ENCODE results near the gene OPN3. TPM values are rescaled to one million over a fixed set of nuclear protein-coding genes. Genes with fewer than 3 reads are reported as not detected.

The OPN3 gene
- total RNA-seq, 4 donors from 2014 or later: 4.6 to 9.6 (median 5.8) TPM

DNA sequence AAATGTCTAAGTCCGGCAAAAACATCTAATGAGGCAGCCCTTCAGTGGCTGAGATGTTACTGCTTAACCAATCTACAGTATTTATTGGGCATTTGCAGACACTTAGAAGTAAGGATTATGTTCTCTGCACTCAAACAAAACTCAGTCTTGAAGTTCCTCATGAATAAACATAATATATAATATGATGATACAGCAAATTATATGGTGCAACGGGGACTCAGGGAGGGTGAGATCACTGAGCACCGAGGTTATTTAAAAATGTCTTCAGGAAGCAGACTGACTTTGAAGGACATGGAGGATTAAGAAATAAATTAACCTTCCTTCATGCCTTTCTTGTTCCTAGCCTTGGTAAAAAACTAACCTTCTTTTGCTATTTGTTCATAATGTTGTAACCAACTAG, 39.8 kb upstream of the OPN3 start:
- Histone ChIP-seq H3K36me3 (no peaks in the 10 kb centered on the region), H3K9me3 (no peaks in the 10 kb centered on the region), H3K27me3 (peaks cover 0 to 4% (median 0%) of the 10 kb centered on the region in 3 donors), H3K4me1 (no peaks in the 10 kb centered on the region), H3K4me3 (no peak overlapping the region), H3K27ac (no peak overlapping the region)
- TF ChIP-seq, protein P1, sequence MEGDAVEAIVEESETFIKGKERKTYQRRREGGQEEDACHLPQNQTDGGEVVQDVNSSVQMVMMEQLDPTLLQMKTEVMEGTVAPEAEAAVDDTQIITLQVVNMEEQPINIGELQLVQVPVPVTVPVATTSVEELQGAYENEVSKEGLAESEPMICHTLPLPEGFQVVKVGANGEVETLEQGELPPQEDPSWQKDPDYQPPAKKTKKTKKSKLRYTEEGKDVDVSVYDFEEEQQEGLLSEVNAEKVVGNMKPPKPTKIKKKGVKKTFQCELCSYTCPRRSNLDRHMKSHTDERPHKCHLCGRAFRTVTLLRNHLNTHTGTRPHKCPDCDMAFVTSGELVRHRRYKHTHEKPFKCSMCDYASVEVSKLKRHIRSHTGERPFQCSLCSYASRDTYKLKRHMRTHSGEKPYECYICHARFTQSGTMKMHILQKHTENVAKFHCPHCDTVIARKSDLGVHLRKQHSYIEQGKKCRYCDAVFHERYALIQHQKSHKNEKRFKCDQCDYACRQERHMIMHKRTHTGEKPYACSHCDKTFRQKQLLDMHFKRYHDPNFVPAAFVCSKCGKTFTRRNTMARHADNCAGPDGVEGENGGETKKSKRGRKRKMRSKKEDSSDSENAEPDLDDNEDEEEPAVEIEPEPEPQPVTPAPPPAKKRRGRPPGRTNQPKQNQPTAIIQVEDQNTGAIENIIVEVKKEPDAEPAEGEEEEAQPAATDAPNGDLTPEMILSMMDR (IDR thresholded peaks at IDR 0.05 in 4 of 5, conservative IDR thresholded peaks at IDR 0.05 in 1 of 5): no peak
- no peak for TF ChIP-seq POLR2A (IDR thresholded peaks at IDR 0.05)
- intact Hi-C loops (cut with DNase I; ENCODE audit: low total_unique reads) (no loop called here), in situ Hi-C loops (cut with MboI; ENCODE audit: low sequenced_read_pairs in 4 of 4) (no loop called here)
- ATAC-seq: no peak
- no peak for DNase-seq

DNA sequence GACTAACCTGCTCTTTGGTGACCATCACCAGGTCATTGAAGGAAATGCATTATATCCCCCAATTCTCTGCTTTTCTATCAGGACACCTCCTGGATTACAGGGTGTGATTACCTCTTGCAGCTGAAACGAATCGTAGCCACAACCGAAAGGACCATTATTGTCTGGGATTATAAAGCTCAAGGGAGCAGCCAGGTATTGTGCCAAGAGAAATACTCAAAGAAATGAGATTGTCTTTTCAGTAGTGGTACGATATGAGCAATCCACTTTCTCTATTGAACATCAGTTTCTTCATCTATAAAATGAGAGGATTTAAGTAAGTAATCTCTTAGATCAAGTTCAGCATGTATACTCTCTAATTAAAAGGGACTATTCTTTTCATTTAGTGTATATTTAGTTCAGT, 39.2 kb upstream of the OPN3 start:
- DNase-seq (no peak), ATAC-seq (no peak)
- in situ Hi-C loops (cut with MboI; ENCODE audit: low sequenced_read_pairs in 4 of 4): no loop called here
- Histone ChIP-seq H3K4me3 (no peak overlapping the region), H3K27me3 (peaks cover 0 to 4% (median 0%) of the 10 kb centered on the region in 3 donors), H3K36me3 (no peaks in the 10 kb centered on the region), H3K4me1 (no peaks in the 10 kb centered on the region), H3K27ac (no peak overlapping the region), H3K9me3 (no peaks in the 10 kb centered on the region)
- intact Hi-C loops (cut with DNase I; ENCODE audit: low total_unique reads): no loop called here
- no peak for TF ChIP-seq POLR2A (IDR thresholded peaks at IDR 0.05)
- TF ChIP-seq, protein P1 (IDR thresholded peaks at IDR 0.05 in 4 of 5, conservative IDR thresholded peaks at IDR 0.05 in 1 of 5): no peak

DNA sequence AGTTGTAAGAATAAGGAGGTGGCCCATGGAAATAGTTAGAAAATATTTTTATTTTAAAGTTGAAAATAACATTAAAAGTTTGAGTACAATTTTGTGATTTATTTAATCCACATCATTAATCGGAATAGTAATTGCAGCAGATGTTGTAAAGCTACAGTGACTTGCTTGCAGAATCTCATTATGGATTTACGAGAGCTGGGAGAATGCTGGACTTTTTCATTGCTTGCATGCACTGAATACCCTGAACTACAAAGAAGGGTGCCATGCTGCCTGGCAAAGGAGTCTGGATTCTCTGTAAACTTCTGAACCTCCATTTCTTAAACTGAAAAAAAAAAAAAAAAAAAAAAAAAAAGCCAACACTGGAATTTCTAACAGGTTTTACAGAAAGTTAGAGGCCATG, 38.4 kb upstream of the OPN3 start:
- in situ Hi-C loops (cut with MboI; ENCODE audit: low sequenced_read_pairs in 4 of 4): no loop called here
- peaks cover 0 to 4% (median 0%) of the 10 kb centered on the region in 3 donors for H3K27me3 ChIP-seq
- ATAC-seq: no peak
- DNase-seq: no peak
- TF ChIP-seq, protein P1 (IDR thresholded peaks at IDR 0.05 in 4 of 5, conservative IDR thresholded peaks at IDR 0.05 in 1 of 5): no peak
- no peak for TF ChIP-seq POLR2A (IDR thresholded peaks at IDR 0.05)
- H3K36me3 ChIP-seq: no peaks in the 10 kb centered on the region
- no peaks in the 10 kb centered on the region for H3K9me3 ChIP-seq
- intact Hi-C loops (cut with DNase I; ENCODE audit: low total_unique reads): no loop called here
- H3K4me3 ChIP-seq: no peak overlapping the region
- H3K27ac ChIP-seq: no peak overlapping the region
- no peaks in the 10 kb centered on the region for H3K4me1 ChIP-seq

DNA sequence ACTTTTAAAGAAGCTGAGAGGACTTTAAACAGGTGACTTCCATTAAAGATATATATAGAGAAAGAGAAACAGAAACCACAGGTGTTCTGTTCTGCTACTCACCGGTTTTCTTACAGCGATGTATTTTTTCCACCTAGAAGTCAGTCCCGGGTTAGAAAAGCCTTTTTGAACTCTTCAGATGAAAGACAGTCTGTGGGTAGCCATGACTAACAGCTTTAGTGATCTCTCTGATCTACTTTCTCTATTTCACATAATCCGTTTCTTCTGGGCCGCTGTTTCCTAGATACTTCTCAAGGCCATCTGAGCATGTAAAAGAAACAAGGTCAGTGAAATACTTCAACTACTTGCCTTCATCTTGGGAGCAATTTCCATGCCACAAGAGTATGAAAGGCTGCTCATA, 37.0 kb upstream of the OPN3 start:
- TF ChIP-seq POLR2A (IDR thresholded peaks at IDR 0.05): no peak
- TF ChIP-seq, protein P1 (IDR thresholded peaks at IDR 0.05 in 4 of 5, conservative IDR thresholded peaks at IDR 0.05 in 1 of 5): no peak
- no peaks in the 10 kb centered on the region for H3K9me3 ChIP-seq
- intact Hi-C loops (cut with DNase I; ENCODE audit: low total_unique reads) (no loop called here), in situ Hi-C loops (cut with MboI; ENCODE audit: low sequenced_read_pairs in 4 of 4) (no loop called here)
- DNase-seq (no peak), ATAC-seq (no peak)
- H3K4me3 ChIP-seq: no peak overlapping the region
- H3K27me3 ChIP-seq: peaks cover 0 to 4% (median 0%) of the 10 kb centered on the region in 3 donors
- H3K27ac ChIP-seq: no peak overlapping the region
- H3K36me3 ChIP-seq: no peaks in the 10 kb centered on the region
- no peaks in the 10 kb centered on the region for H3K4me1 ChIP-seq

DNA sequence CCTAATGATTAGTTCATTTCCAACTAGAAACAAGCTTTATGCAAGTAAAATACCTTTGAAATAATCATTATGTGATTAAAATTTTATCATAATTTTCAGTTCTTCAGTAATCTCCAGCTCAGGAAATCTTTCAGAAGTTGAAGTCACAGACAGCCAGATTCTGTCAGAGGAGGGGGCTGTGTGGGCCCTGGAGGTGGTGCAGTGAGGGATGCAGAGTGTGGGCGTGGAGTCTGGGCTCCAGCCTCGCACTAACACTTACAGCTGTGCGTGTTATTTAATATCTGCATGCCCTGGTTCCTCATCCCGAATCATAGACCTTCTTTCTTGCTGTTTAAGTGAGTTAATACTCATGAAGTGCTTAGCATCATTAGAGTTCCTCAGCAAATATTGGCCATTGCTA, 35.8 kb upstream of the OPN3 start:
- Histone ChIP-seq H3K9me3 (no peaks in the 10 kb centered on the region), H3K4me3 (no peak overlapping the region), H3K36me3 (no peaks in the 10 kb centered on the region), H3K27ac (no peak overlapping the region), H3K4me1 (no peaks in the 10 kb centered on the region), H3K27me3 (peaks cover 0 to under 1% (median 0%) of the 10 kb centered on the region in 3 donors)
- no peak for TF ChIP-seq POLR2A (IDR thresholded peaks at IDR 0.05)
- TF ChIP-seq, protein P1 (IDR thresholded peaks at IDR 0.05 in 4 of 5, conservative IDR thresholded peaks at IDR 0.05 in 1 of 5): no peak
- in situ Hi-C loops (cut with MboI; ENCODE audit: low sequenced_read_pairs in 4 of 4): no loop called here
- ATAC-seq (no peak), DNase-seq (no peak)
- intact Hi-C loops (cut with DNase I; ENCODE audit: low total_unique reads): no loop called here
